T-helper 1 cell (primary cell): ENCODE results near the gene MAP4K2.
A peak's percentile ranks its signal among the peaks of the same experiment; 100 is the strongest.

Source experiments
- DNase-seq, 5 donors: peaks; one replicate each; pipeline ENCODE4 v3.0.0-alpha.2; 2012 to 2020

MAP4K2 gene

DNA sequence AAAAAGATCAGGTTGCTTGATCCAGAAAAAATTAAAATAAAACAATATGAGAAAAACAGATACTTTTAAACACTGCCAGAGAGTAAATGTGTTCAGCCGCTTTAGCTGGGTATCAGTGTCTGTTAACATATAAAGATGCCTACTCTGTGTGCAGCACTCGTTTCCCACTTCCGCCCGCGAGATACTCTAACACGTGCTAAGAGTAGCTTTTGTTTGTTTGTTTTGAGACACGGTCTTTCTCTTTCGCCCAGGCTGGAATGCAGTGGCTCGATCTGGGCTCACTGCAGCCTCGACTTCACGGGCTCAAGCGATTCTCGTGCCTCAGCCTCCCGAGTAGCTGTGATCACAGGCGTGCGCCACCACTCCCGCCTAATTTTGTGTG is 7.9 kb upstream of the MAP4K2 start:
- peak in 2 of 5 donors; percentile 41 to 54 for DNase-seq

GRCh38 chr11:64810271-64810890 is 7.4 kb upstream of the MAP4K2 start, which contains the start of gene MEN1:
Gene MEN1 (minus strand): TSS chr11:64810551. CDS start chr11:64810109, 442 bp downstream.
- DNase-seq, result peak; percentile 52 to 86 (median 64)

- DNase-seq, result no peak
Observed at GRCh38 chr11:64809781-64810241, 6.8 kb upstream of the MAP4K2 start.

DNA sequence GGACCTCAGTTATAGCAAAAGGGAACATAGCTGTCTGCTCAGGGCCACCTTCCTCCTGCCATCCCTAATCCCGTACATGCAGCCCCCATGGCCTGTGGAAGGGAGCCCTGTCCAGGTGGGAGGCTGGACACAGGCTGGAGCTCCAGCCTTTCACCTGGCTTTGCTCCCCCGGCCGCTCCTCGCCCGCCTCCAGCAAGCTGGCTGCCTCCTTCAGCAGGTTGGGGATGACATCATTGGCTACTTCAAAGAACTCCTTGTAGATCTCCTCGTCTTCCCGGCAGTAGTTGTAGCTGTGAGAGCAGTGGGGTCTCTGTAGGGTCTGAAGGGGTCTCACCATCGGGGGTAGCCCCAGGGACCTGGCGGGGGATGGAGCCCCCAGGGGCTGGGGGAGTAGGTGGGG is 2.5 kb upstream of the MAP4K2 start:
- DNase-seq, result no peak

DNA sequence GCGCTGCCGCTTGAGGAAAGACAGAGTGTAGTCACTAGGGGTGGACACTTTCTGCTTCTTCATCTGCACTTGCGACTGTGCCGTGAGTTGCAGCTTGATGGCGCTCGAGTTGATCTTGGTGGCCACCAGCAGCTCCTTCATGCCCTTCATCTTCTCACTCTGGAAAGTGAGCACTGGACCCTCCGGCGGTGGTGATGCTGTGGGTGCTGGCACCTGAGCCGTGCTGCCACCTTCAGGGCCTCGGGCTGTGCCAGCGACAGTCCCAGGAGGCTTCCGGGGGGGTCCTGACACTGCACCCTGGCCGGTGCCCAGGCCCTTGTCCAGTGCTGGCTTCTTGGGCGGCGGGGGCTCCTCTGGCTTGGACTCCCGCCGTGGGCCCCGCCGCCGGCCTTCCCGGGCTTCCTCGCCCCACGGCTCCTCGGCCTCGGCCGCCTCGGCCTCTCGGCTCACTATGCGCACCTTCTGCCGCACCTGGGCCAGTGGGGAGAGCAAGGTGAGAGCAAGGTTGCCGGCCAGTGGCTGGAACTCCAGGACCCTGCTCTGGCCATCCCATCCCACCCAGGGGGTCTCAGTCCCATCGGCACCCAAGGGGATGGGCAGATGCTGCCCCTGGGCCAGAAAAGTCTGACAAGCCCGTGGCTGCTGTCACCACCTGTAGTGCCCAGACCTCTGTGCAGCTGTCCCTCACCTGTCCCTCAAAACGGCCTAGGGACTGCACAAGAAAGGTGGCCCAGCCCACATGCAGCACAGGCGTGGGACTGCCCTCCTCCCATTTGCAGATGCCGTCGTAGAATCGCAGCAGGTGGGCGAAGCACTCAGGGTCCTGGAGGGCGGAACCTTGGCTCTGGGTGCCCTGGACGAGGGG is 1.6 kb upstream of the MAP4K2 start:
- no peak for DNase-seq

DNA sequence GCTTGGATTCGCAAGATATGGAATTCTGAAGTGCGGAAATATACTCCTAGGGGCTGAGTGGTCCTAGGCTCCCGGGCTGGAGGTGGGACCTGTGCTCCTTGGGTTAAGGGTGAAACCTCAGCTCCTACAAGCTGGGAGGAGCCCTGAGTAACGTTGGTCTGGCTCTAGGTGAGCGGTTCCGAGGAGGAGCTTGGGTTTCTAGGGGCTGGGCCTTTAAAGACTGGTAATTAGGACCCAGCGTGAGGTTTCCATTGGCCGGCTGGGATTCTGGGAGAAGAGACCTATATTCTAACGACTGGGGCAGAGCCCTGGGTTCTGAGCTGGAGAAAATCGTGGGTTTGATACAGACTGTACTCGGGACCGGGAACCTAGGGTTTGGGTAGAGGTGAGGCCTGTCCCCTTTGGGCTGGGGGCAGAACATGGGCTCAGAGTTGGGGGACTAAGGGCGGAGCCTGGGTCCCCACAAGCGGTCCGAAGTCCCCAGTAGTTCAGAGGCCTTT is 882 bp upstream of the MAP4K2 start:
- no peak for DNase-seq

DNA sequence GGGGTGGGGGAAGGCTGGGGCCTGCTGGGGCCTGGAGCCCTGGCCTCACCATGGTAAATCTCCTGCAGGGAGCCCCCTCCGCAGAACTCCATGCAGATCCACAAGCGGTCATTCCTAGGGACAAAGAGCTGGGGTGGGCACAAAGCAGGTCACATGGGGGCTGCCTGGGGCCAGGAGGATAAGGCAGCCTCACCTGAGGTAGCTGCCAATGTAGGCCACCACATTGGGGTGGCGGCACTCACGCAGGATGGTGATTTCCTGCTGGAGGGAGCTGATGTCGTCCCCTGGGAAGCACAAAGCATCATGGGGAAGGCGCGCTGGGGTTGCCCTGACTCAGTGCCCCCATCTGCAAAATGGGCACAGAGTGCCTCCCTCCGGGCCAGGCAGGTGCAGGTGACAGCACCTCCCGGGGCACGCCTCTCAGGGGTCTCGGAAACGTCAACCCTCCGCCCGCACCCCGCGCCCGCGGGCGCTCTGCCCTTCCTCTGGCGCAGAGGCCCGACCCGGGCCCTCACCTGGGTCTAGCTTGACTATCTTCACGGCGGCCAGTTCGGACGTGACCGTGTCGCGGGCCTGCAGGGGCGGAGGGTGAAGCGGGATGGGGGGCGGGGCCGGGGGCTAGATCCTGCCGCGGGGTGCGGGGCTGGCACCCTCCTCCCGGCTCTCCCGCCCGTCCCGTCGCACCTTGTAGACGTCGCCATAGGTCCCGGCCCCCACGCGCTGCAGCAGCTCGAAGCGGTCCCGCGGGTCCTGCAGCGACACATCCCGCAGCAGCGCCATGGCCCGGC is 450 bp downstream of the MAP4K2 start:
- DNase-seq, result peak in 2 of 5 donors; percentile 32

GRCh38 chr11:64801561-64802369 is 1.2 kb downstream of the MAP4K2 start:
- no peak for DNase-seq

DNA sequence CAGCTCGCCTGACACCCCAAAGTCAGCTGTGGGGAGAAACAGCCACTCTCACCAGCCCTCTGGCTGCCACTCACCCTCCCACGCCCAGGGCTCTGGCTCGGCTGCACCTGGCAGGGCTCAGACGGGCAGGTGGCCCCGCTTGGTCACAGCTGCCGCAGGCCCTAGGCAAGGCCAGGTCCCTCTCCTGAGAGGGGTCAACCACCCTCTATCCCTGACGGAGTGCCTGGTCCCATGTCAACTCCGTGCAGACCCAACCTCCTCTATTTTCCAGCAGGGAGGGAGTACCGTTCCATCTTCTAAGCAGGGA is 1.9 kb downstream of the MAP4K2 start:
- no peak for DNase-seq

DNA sequence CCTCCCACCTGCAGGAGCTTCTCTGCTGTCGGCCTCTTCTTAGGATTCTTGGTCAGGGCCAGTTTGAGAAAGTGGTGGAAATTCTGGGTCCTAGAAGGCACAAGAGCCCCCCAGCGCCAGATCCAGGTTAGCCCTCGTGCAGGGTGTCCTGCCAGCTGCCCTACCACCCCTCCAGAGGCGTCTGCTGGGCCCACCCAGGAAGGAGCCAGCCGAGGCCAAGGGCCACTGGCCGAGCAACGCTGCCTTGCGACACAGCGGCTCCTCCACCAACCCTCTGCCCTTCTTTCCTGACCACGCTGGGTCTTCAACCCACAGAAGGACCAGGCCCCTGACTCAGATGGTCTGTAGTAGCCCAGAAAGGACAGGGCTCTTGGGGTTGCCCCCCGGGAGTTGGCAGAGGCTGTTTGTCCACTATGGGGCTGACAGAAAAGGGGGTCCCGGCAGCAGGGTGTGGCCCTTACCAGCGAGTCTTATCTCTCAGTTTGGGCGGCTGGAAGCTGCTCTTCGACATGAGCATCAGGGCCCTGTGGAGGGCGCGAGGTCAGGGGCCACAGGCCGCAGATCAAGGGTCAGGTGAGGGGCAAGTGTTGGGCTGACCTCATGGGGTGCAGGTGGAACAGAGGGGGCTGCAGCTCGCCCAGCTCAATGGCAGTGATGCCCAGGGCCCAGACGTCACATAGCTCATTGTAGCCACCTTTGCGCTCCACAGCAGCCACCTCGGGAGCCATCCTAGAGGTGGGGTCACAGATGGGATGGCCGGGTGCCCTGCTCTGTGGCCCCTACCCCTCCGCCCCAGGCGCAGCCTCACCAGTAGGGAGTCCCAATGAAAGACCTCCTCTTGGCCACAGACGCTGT is 2.5 kb downstream of the MAP4K2 start:
- DNase-seq, result no peak

DNA sequence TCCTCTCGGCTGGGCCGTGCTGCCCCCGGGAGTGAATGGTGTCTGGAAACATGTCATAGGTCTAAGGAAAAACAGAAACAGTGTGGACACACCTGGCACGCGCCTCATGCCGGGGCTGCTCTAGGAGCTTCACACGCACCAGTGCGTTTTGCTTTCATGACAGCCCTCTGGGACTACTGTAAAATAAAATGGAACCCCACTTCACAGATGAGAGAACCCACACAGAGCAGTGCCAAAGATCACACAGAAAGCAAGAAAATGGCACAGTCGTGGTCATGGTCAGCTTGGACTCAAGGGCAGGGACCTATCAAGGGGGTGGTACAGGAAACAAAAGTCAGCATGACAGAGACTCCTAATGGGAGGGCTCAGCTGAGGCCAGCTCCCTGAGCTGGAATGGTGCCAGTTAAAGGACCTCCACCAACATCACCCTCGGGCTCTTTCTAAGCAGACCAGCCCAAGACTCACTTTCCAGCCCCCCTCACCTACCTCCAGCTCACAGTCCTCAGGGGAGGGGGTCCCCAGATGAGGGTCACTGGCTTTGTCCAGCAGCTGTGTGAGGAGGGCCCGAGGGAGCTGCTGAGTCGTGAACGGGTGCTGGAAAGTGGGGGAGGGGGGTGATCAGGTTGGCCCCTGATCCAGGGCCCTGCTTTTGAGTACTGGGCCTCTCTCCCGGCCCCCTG is 3.3 kb downstream of the MAP4K2 start:
- DNase-seq, result no peak

GRCh38 chr11:64799256-64799622 is 3.8 kb downstream of the MAP4K2 start:
- no peak for DNase-seq

DNA sequence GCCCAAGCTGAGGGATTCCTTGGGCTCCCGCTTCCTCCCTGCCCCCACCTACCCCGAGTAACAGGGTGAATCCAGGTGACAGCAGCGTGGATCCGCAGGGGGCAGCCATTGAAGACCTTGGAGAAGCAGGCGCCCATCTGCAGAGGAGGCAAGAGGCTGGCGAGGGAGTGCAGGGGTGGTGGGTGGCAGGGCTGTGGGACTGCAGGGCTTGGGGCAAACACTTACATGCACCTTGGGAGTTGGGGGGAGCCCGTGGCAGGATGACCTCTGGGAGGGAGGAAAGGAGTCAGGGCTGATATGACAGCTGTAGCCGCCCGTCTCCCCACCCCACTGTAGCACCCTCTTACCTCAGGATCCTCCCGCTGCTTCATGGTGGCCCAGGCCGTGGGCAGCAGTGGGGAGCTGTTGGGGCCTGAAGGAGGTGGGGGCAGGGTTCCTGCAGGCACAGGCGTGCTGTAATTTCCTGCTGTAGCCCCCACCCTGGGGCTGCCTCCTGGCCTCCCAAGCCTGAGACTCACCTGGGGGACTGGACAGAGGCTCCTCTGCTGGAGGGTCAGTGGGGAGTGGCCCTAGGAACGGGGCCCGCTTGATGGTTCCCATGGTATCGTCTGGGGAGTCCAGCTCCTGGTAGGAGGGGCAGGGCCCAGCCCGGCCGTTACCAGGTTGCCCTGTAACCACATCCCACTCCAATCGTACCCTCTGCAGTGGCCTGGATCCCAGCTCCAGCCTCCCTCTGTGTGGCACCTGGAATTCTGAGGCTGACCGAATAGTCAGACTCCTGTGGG is 6.1 kb downstream of the MAP4K2 start:
- no peak for DNase-seq

DNA sequence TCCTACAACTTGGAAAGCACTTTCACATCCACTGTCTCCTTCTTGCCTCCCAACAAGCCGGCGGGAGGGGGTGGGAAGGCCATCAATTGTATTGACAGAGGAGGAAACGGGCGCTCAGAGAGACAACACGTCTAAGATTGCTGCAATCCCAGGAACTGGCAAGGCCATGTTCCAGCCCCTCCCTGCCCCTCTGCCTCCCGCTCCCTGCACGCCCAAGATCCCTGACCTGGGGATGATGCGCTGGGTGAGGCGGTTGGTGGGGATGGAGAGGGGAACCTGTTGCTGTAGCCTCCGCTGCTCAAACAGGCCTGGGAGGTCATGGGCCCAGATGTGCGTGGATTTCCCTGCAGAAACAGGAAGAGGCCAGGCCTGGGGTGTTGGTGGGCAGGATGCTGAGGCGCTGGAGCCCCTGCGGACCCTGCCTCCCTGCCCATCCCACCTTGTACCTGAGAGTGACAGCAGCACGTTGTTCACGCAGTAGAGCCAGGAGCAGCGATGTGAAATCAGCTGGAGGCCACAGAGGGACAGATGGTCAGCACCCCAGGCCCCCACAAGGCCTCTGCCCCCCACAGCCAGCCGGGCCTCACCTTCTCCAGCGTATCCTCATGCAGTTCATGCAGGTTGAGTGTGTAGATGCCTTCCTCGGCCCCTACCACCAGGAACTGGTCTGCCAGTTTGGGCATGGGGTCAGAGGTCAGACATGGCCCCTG is 6.8 kb downstream of the MAP4K2 start:
- no peak for DNase-seq

DNA sequence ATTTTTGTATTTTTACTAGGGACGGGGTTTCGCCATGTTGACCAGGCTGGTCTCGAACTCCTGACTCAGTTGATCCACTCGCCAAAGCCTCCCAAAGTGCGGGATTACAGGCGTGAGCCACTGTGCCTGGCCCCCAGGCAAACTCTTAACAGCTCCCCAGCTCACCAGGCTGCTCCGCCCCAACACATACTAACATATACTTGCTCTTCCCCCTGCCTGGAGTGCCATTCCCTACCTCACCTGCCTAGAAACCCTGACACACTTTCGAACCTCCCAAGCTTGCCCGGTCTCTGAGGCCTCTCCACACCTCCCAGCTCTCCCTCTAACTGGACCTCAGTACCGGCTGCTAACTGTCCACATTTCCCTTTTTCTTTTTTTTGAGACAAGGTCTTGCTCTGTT is 8.5 kb downstream of the MAP4K2 start:
- DNase-seq, result no peak

DNA sequence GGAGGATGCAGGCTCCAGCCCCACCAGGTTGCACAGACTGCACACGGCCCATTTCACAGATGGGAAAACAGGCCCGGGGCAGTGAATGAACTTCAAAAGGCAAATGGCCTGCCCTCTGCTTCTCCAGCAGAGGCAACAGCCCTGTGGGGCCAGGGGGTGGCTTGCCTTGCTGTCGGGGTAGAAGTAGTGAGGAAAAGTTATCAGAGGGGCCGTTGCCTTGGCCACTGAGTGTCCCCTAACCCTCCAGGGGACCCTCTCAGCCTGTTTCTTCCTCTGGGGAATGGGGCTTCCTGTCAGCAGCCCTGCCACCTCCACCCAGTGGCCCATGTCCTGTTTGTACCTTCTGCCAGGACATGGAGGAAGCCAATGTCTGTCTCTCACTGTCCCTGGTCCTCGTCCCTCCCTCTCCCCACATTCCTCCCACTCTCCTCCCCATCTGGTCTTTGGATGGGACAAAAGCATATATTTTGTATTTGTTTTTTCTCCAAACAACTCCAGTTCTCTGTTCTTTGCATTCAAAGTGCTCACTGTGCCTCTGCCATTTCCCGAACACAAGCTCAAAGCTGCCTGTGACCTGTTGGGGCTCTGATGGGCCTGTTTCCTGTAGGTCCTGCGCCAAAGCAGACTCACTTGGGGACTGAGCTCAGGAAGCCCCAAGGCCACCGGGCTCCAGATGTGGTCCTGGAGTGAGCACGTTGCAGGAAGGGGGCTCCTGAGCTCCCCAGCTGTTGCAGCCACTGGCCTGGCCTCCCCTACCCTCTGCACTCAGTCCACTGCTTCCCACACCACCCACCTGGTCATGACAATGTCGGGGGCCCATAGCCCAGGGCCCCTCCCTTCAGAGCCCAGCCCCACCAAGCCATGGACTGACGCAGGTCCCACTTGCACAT is 9.5 kb downstream of the MAP4K2 start:
- no peak for DNase-seq

GRCh38 chr11:64792482-64792881 is 10.5 kb downstream of the MAP4K2 start:
- no peak for DNase-seq

- no peak for DNase-seq
Observed at GRCh38 chr11:64791781-64792291, 11.2 kb downstream of the MAP4K2 start.
